GM21717 (cell line): Measurements from ENCODE around the gene SMPD3.
A peak's percentile ranks its signal among the peaks of the same experiment; 100 is the strongest.

Source experiments
- ATAC-seq: cut with Tn5 transposase; IDR thresholded peaks from one replicate; pipeline ENCODE4 v1.9.1; 2021; ENCODE audit warnings: mild to moderate bottlenecking, moderate library complexity; ENCODE audit not compliant: unreplicated experiment

Gene SMPD3

DNA sequence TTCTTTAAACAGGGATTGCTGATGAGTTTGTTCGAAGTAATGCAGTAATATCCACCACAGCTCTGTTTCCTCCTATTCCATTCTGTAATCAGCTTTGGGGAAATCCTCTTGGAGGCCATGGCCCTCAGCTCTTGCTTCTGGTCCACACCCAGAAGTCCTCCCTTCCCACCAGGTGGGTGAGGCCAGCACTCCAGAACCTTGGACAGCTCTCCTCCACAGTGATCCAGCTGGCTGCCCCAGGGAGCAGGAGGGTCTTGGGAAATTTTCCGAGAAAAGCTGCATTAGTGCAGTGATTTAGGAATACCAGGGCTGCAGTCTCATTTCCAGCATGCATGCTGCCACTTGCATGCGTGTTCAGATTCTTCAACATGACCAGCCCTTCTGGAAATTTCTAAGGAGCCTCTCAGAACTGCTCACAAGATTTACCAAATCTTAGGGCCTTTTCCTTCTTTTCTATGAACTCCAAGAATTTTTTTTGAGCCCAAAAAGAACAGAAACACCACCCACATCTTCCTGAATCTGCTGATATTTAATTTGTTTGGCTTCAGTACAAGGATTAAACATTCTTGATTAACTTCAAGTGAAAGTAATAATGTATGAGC is 4.2 kb downstream of the SMPD3 start:
- ATAC-seq = no peak

GRCh38 chr16:68436581-68436980 is 11.7 kb downstream of the SMPD3 start:
- no peak for ATAC-seq

DNA sequence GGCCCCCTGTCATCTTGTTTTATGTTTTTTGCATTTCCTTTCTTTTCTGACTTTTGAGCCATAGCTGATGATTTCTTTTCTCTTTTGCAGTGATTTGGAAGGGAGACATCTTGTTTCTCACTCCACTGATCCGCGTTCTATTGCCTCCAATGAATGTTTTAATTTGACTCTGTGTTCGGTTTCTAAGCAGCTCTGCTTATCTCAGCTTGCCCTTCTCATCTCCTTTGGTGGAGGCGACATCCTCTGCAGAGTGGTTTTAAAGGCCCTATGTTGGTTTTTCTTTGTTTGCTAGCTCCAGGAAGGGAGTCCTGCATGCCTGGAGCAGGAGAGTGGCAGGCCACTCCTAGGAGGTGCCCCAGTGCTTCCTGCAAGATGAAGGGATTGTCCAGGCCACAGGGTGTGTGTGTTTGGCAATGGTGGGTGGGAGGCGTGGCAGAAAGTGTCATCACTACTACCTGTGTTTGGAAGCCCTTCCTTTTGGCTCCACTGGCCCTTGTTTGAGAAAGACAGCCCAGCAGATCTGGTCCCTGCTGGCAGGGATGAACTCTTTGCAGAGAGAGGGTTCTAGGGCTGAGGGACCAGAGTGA is 13.6 kb downstream of the SMPD3 start:
- ATAC-seq = no peak

DNA sequence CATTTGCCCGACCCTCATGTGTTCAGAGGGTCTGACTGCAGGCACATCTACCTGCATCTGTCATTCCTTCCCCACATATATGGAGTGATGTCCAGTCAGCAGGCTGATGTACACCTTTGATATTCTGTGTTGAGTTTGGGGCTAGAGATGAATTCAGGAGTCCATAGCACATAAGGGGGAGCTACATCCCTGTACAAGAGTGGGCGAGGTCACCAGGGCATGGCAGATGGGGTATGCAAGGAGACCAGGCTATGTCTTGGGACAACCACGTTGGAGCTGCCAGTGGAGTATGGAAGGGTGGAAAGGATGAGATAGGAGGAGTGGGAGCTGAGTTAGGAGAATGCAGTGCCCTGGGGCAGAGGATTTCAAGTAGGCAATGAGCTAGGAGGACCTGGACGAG is 15.0 kb downstream of the SMPD3 start:
- no peak for ATAC-seq

DNA sequence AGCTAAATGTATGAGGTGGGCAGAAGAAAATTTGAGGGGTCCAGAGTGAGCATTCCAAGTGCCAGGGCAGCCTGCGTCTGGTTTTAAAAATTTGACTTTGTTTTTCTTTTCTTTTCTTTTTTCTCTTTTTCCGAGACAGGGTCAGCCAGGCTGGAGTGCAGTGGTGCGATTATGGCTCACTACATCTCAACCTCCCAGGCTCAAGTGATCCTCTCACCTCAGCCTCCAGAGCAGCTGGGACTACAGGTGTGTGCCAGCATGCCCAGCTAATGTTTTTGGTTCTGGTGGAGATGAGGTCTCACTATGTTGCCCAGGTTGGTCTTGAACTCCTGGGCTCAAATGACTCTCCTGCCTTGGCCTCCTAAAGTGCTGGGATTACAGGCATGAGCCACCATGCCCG is 15.6 kb downstream of the SMPD3 start:
- ATAC-seq = no peak

- ATAC-seq = no peak
Observed at GRCh38 chr16:68429076-68429854, 19.0 kb downstream of the SMPD3 start.

- no peak for ATAC-seq
Observed at GRCh38 chr16:68427649-68428303, 20.5 kb downstream of the SMPD3 start.

DNA sequence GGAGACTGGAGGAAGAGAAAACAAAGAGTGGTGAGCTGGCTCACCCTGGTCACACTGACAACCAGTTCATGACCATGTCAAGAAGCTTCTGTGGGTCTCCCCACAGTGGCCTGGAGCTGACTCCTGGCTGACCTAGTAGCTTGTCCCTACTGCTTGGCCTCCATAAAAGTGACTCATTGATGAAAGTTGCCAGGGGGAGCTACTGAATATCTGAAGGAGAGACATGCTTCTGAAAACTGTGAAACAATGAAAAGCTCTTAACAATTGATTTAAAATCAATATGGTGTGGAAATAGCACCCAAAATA is 22.0 kb downstream of the SMPD3 start:
- no peak for ATAC-seq

DNA sequence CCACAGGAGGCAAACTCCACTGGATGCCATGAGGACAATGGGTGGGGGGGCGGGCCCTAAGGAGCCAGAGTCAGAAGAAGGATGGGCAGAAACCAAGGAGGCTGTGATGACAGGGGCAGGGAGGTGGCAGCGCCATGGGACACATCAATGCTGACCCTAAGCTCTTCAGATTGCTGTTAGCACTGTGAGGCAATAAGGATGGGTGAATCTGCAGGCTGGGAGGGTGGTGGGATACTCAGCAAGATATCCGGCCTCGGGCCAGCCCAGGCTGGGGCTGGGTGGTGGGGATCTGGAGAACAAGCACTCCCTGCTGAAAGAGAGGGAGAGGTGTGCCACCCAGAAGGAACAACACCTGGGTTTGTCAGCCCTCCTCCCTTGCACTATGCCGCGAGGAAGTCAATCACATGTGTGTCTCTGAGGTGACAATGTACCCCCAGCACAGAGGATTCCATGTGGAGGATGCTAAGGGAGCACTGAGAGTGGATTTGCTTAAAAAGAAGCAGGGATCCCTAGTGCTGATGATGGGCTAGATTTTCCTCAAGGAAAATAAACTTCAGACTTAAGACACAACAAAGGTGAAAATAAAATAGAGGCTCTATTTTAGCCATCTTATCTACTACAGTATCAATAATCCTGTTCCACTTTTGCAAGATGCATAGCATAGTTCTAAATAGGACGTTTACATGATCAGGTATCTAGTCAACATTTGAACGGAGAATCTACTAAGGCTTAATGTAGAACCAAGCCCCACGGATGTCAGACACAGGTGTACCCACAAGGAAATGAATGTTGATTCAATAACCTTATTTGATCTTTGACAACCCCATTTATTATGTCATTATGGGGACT is 22.6 kb downstream of the SMPD3 start:
- no peak for ATAC-seq

DNA sequence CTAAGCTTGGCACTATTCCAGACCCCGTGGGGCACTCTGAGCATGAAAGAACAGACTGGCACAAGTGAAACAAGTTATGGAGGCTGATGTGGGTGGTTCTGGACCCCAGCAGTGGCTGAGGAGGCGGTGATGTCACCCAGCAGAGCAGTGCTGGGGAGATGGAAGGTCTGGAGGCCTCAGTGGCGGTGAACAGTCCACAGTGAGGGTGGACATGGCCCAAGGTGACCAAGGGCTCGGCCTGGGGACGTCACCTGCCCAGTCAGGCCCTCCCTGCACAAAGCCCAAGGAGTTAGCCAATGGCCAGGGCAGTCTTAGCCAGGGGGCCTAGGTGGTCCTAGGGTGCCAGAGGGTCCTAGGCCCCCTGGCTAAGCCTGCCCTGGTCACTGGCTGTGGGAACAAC is 24.5 kb downstream of the SMPD3 start:
- ATAC-seq = no peak

GRCh38 chr16:68422396-68422960 is 25.8 kb downstream of the SMPD3 start:
- ATAC-seq = no peak

DNA sequence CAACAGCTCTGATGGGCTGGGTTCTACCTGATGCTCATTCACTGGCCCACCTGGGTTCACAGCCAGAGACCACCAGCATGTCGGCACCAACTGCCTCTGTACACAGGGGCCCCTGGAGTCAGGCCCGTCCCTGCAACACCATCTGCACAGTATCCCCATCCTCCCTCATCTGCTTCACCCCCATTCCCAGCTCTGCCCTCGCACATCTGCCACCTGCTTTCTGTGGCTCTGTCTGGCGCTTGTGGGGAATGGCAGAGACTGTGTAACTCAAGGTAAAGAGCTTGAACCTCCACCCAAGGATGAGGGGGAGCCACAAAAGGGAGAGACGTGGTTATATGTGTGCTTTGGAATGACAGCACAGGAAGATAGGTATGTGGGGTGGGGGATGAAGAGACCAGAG is 27.2 kb downstream of the SMPD3 start:
- no peak for ATAC-seq

DNA sequence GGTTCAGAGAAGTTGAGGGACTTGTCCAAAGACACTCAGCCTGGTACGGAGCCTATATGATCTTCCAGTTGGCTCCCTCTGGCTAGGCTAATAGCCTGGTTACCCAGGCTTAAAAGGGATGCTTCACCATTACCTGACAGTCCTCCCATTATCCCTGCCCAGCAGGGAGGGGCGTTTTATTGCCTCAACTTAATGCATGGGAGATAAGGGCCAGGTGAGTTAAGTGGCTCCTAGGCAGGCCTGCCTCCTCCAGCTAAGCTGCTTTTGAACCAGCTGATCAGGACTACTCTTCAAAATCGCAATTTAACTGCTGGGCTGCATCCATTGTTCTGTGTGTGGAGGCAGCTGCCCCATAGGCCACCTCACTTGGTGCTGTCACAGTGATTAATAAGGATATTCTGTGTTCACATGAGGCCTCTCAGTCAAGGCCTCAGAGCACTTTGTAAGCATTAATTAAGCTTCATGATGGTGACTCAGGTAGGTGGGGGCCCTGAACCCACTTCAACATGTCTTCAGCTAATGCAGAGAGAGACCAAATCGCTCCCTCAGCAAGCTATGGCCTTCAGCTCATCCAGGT is 27.9 kb downstream of the SMPD3 start:
- ATAC-seq = no peak

GRCh38 chr16:68417711-68418301 is 30.5 kb downstream of the SMPD3 start:
- peak; percentile 86 for ATAC-seq

- ATAC-seq = no peak
Observed at GRCh38 chr16:68416057-68417046, 32.0 kb downstream of the SMPD3 start.

DNA sequence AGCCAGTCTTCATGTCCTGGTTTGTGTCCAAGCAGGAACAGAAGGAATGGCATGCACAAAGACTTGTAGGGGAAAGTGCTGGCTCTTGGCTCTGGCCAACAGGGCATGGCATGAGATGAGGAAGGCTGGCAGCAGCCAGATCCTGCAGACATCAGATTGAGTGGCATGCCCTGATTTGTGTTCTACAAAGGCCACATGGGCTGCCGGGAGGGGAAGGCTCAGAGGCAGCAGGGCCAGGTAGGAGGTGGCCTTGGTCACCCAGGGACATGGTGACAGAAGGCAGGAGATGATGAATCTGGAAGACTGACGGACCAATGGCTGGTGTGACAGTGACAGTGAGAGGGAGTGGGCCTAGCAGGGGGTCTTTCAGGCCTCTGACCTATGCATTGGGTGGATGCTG is 33.7 kb downstream of the SMPD3 start:
- ATAC-seq = no peak

- no peak for ATAC-seq
Observed at GRCh38 chr16:68412061-68412460, 36.2 kb downstream of the SMPD3 start.

- ATAC-seq = no peak
Observed at GRCh38 chr16:68411086-68411485, 37.2 kb downstream of the SMPD3 start.

- no peak for ATAC-seq
Observed at GRCh38 chr16:68408967-68409366, 39.3 kb downstream of the SMPD3 start.
